Stimulated activated CD8-positive, alpha-beta memory T cell treated with anti-CD3 and anti-CD28 coated beads, Interleukin-2, amount 100 ng/mL, for 1 hour (primary cell): ENCODE results near the gene ENTR1.

Experiments
- DNase-seq, 2 donors: peaks; one replicate each; pipeline ENCODE4 v3.0.0-alpha.2; 2020; ENCODE audit warnings: low read depth in 2 of 2

ENTR1 gene

GRCh38 chr9:136397643-136398042, 12.8 kb downstream of the ENTR1 start:
- DNase-seq = no peak

DNA sequence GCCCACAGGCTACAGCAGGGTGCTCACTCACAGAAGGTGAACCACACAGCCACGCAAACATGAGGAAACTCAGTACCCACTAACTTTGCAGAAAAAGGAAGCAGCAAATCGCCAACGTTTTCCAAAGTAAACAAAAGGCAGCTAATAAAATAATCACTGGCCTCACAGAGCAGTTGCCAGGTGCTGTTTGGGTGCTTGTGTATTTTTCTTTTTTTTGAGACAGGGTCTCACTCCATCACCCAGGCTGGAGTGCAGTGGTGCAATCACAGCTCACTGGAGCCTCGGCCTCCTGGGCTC, 14.2 kb downstream of the ENTR1 start:
- DNase-seq = no peak

- DNase-seq = no peak
Measured at GRCh38 chr9:136395345-136396218, 14.8 kb downstream of the ENTR1 start.

DNA sequence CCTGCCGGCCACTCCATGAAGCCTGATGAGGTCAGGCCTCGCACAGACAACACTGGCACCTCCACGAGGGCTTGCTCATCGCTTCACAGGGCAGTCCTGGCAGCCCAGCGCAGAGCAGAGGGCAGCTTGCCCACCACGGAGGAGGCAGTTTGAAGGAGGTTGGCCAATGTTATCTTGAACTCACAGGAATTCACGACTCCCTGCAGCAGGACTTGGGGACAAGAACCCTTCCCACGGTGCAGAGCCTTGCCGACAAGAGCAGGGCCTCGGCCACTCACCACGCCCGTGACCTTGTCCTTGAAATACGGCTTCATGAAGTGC, 15.4 kb downstream of the ENTR1 start:
- no peak for DNase-seq

- DNase-seq = no peak
Measured at GRCh38 chr9:136394312-136395019, 15.9 kb downstream of the ENTR1 start.

DNA sequence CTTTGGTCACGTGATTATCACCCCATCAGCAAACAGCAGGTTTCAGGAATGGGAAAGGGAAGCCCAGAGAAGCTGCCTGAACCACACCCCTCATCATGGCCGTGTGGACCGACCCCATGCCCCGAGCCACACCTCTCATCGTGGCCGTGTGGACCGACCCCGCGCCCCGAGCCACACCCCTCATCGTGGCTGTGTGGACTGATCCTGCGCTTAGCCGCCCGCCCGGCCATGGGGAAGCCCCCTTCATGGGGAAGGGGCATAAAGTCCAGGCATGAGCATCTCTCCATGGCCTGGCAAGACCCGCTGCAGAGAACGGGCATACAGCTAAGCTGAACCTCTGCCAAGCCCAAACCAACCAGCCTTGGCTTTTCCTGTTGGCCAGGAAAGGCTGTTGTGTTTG, 16.9 kb downstream of the ENTR1 start:
- no peak for DNase-seq

- DNase-seq = no peak
Measured at GRCh38 chr9:136392538-136393449, 17.6 kb downstream of the ENTR1 start.

DNA sequence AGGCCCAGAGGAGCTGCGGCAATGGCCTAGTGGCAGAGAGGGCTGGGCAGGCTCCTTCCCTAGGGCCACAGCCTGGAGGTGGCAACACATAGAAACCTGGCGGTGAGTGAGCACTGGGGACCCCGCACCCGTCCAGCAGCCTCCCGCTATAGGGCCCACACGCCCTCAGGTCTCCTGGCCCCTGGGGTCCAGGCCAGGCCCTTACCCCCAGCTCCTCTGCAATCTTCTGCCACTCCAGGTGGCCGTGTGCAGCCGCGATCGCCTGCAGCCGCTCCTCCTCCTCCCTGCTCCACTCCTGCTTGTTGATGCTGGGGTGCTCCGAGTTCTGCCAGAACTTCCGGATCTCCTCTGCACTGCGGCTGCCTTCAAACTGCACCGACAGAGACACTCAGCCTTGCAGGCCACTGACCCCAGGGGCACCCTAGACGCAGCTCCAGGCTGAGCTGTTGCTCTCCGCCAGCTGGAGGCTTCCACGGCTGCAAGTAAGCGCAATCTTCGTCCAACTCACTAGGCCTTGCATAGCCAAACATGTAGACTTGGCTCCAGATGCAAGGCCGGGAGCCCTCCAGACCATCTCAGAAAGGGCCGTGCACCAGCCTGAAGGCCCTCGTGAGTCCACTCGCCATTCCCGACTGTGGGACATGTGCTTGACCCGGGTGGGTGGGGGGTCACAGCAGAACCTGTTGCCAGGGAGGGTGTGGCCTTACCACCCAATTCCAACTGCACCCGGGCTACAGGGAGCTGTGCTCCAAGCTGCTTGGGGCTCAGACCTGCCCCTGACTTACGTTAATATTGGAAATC, 18.5 kb downstream of the ENTR1 start:
- DNase-seq = no peak

DNA sequence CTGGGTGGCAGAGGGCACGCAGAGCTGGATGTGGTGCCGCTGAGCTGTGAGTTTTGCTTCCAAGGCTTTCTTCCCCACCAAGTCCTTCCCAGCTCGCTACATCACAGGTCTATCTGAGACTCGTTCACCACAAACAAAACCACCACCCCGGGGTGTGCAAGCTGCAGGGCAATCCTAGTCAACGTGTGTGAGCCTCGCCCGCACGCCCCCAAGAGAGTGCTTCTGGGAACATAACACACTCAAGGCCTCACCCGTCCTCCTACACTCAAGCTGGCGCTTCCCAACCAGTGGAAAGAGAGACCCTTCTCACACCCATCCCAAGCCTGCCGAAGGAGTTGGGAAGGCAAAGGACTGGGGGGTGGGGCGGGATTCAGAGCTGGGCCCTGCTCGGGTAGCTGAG, 21.0 kb downstream of the ENTR1 start:
- DNase-seq = no peak

DNA sequence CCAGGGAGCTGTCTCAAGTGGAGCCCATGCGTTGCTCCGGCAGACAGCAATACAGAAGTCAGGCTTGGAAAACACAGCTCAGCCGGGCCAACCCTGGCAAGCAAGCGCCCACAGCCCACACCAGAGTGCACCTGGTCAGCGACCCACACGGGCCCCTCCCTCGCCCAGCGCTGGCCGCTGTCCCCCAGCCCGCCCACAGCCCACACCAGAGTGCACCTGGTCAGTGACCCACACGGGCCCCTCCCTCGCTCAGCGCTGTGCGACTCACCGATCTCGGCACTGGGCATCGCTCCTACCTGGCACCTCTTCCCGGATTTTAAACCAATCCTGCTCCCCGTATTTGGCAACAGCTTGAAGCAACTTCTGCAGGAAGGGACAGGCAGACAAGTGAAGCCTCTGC, 23.2 kb downstream of the ENTR1 start:
- DNase-seq = no peak

DNA sequence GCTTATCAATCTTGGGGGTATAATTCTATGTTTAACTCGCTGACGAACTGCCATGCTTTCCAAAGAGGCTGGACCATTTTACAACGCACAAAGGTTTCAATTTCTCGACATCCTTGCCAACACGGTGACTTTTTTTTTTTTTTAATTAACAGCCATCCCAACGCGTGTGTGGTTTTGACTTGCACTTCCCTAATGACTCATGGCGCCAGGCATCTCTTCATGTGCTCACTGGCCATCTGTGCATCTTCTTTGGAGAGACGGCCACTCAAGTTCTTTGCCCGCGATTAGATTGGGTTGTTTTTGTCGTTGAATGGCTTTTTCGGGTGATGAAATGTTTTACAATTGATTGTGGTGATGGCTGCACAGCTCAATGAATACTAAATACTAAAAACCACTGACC, 24.4 kb downstream of the ENTR1 start:
- no peak for DNase-seq

DNA sequence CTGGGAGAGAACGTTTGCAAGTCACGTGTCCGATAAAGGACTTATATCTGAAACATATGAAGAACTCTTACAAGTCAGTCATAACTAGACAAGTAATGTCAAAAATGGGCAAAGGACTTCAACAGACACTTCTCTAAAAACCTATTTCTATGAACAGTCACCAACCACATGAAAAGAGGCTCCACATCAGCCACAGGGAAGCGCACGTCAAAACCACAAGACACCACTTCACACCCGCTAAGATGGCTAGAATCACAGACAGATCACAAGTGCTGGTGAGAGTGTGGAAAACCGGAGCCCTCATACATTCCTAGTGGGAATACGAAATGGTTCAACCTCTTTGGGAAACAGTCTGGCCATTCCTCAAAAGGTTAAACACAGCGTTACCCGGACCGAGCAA, 25.4 kb downstream of the ENTR1 start:
- DNase-seq = no peak

DNA sequence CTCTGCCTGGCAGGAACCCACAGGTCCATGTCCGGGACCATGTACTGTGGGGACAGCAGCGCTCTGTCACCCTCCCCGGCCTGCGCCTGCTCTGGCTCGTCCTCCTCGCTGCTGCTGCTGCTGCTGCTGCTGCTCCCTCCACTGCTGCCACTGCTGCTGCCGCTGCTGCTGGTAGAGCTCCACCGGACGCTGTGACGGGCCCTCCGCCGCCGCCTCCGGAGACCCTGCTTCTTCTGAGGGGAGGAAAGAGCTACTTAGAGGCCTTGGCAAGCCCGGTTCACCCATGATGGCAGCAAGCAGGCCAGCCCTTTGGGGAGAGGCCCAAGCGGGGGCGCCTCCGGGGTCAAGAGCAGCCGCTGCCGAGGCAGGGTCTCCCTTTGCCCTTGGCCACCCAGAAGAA, 27.0 kb downstream of the ENTR1 start:
- no peak for DNase-seq

GRCh38 chr9:136381966-136382513, 28.4 kb downstream of the ENTR1 start:
- DNase-seq = no peak

DNA sequence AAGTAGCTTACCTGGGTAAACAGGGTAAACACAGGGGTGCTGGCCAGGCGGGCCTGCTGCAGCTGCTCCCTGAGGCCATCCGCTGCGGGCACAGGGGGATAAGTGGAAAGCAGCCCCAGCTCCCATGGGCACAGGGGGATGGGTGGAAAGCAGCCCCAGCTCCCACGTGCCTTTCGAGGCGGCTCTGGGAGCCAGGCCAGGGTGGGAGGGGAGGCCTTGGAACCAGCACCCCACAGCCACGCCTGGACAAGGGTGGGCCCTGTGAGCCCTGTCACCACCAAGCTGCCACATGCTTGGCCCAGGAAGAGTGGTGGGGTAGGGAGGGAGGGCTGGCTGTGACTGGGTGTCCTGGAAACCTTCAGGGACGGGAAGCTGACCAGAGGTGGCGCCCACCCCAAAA, 29.1 kb downstream of the ENTR1 start:
- DNase-seq = no peak

DNA sequence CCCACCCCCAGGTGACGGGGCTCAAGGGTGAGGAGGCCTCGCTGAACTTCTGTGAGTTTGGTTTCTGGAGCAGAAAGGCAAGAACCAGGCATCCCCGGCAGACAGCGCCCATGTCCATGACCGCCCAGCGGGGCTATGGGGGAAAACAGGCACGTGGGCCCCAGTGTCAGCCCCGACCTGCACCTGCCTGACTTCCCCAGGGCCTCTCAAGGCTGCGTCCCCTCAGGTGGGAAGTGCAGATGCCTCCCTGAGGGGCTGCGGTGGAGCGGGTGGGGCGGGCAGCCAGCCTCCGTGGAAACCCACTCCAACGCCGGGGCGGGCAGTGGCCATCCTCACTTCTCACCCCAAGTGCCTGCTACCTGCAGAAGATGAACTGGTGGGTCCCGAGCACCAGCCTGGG, 30.0 kb downstream of the ENTR1 start:
- DNase-seq = no peak

GRCh38 chr9:136379891-136380290, 30.5 kb downstream of the ENTR1 start:
- DNase-seq = no peak

DNA sequence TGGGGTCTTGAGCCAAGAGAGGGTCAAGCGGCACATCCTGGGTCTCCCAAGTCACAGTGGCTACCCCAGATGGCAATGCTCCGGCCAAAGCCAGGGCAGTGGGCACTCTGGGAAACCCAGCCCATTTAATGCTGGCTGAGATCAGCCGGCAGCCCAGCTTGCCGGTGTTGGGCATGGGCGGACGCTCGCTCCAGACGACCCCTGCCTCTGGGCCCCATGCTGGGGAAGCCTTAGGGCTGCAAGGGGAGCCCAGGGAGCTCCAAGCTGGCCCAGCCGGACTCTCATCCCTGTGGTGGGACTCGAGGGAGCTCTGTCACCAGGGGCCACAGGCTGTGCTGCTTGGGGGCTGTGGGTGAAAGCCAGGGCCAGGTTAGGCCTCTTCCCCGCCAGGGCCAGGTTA, 31.0 kb downstream of the ENTR1 start:
- DNase-seq = no peak

DNA sequence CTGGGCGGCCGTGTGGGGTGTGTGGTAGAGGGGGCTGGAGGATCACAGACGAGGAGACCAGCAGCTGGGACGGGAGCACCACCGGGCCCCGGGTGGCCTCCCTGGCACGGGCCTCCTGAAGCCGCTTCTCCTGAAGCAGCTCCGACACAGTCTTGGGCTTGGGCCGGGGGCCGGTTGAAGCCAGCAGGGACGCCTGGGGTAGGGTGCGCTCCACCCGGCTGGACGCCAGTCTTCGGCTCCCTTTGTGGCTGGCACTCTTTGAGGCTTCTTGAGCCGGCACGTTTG, 31.5 kb downstream of the ENTR1 start:
- no peak for DNase-seq

DNA sequence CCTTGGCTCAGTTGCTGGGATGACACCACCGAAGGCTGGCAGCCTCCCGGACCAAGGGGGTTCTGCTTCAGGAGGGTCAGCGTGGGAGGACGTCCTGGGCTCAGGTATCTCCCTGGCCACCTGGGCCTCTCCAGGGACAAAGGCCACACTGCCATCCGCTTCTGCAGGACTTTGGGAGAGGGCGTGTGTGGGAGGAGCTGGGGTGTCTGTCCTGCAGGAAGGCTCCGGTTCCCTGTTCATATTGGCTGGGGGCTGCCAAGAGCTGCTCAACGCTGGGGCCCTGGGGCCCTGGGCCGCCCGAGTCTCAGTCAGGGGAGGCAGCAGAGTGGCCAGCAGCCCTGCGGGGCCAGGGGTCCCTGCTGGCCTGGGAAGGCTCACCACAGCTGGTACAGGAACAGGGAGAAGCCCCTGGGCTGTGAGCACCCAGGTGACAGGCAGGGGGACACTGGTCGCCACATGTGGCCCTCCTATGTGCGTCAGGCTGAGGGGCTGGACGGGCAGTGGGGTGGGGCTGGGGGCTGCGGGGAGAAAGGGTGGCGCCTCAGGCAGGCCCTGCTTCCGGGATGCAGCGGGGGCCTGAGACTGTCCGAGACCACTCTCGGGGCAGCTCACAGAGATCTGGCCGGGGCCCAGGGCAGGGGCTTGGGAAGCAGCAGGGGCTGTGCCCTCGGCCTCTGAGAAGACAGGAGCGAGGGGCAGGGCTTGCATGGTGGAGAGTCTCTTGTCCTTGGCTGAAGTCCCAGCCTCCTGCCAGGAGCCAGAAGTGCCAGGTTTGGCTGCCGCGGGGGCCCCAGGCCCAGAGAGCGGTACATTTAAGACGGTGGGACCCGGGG, 32.0 kb downstream of the ENTR1 start:
- no peak for DNase-seq
